ENCODE results near the gene HTR2A. TPM values are rescaled to one million over a fixed set of nuclear protein-coding genes. Genes with fewer than 3 reads are reported as not detected.

HTR2A gene
- total RNA-seq = not detected in 2 replicates

DNA sequence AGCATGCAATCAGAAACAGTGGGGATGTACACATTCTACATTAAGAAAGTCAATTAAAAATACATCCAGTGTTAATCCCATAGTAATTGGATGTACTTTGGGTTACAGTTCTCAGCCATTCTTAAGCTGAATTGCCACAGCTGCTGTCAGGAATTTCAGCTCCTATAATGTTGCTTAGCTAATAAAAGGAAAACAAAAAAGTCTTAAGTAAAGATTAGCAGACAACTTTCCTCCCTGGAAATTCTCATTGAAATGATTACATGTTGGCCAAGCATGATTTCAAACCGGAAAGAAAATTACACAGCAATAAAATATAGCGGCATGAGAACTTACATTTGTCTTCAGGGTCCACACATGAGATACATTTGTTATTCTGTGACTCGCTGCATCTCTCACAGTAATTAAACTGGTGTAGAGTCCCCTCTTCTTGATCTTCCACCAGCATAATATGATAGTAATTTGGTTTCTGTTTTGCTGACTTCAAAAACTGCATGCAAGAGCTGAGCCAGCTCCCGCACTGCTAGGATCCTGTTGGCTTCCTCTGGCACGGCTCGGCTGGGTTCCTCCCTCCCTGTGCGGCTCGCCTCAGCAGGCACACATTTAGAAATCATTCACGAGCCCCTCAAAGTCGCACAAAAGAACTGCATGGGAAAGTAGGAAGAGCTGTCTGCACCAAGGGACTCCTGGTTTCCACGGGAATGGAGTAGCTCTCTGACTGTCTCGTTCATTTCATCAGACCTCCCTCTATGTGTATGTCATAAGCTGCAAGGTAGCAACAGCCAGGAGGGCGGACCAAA is at the start of gene HTR2A:
Gene HTR2A (minus strand): TSS at position 713 of the 797 bp plus-strand sequence. CDS start 1,147 bp downstream, outside the sequence.
- peak in 1 of 2 donors; percentile 15 for DNase-seq (ENCODE audit: low read depth in 2 of 2)

DNA sequence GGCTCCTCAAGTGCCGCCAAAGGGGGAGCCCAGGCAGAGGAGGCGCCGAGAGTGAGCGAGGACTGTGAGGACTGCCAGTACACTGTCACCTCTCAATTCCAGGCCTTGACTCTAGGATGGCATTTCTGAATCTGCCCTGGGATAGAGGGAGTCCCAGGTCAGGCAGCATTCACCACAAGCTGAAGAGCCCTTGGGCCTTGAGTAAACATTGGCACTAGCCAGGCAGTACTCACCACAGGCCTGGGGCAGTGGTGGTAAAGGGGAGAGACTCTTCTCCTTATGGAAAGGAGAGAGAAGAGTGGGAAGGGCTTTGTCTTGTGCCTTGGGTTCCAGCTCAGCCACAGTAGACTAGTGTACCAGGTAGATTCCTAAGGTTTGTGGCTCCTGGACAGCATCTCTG is 39.7 kb upstream of the HTR2A start:
- DNase-seq (ENCODE audit: low read depth in 2 of 2) = no peak

DNA sequence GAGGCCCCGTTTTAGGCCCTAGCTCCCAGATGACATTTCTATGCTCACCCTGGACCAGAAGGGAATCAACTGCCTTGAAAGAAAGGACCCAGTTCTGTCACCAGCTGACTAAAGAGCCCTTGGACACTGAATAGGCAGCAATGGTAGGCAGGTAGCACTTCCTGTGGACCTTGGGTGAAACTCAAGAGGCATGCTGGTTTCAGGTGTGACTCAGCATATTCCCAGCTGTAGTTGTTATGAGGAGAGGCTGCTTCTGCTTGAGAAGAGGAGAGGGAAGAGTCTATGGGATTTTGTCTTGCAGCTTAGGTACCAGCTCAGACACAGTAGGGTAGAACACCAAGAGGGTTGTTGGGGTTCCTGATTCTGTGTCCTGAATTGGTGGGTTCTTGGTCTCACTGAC is 37.9 kb upstream of the HTR2A start:
- DNase-seq (ENCODE audit: low read depth in 2 of 2) = no peak

DNA sequence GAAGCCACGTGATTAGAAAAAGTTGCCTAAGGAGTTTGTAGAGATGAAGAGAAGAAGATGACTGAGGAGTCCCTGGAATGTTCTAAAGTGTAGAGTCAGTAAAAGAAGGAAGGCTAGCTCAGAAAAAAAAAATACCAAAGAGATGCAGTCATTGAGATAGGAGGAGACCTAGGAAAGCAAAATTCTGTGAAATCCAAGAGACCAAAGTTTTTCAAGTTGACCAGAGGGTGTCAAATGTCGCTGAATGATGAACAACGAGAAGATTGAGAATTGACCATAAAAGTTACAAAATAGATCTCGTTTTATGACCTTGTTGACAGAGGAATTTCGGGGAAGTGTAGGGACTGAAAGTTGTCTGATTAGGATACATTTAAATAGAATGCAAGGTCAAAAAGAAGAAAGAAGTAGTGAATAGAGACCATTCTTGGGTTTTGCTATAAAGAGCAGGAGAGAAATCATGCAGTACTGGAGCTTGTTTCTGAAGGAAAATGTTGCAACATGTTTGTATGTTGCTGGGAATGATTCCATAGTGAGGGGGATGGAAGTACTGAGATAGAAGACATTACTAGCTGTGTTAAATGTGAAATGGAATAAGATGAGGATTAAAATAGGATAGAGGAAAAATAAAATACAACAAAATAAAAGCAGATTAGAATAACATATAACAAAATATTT is 30.2 kb upstream of the HTR2A start:
- DNase-seq (ENCODE audit: low read depth in 2 of 2) = no peak

DNA sequence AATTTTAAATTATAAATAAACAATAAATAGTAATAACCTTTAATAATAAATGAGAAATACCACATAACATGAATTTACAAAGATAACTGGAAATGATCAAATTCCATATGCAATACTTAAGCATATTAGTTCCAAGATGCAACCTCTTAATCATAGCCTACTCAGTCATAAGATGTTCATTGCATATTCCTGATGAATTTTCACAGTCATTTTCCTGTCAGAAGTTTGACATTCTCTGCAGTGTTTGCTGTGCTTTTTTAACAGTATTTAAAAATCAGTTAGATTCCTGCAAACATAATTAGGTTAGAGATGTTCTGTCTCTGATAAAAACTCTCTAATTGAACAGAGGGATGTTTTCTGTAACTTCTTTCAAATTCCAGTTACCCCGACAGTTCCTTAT is 28.6 kb upstream of the HTR2A start:
- no peak for DNase-seq (ENCODE audit: low read depth in 2 of 2)

DNA sequence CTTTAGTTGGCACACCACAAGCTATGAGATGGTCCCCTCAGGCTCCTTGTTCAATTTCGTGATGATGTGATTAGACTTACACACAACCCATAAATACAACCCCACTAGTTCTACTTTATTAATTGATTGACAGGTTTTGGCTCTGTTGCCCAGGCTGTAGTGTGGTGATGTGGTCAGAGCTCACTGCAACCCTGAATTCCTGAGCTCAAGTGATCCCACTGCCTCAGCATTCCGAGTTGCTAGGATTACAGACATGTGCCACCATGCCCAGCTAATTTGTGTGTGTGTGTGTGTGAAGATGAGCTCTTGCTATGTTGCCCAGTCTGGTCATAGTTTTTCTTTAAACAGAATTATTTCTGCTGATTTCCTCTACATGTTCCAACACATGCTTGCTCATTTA is 17.5 kb upstream of the HTR2A start:
- no peak for DNase-seq (ENCODE audit: low read depth in 2 of 2)

DNA sequence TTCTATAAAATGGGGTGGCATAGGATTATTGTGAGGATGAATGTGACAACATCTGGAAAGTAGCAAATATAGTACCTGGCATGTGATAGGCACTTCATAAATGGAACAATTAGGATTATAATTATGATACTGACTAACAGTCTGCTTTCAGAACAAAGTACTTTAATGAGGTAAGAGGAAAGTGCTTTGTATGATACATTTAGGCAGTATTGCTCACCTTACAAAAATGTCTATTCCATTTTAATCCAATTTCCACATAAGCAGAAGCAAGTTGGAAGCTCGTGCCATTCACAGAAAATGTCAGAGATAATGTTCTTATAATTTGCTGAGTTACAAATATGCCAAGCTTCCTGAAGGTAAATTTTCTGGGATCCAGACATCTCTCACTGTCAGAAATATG is 16.9 kb upstream of the HTR2A start:
- no peak for DNase-seq (ENCODE audit: low read depth in 2 of 2)

DNA sequence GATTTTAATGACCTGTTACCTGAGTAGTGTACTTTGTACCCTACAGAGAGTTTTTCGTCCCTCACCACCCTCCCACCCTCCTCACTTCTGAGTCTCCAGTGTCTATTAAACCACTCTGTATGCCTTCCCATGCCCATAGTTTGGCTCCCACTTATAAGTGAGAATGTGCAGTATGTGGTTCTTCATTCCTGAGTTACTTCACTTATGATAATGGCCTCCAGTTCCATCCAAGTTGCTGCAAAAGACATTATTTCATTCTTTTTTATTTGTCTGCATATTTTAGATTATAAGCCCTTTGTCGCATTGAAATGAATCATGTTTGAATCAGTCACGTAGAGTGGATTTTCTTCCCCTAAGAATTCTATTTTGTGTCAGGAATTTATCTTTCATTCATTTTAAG is 12.2 kb upstream of the HTR2A start:
- DNase-seq (ENCODE audit: low read depth in 2 of 2) = no peak

DNA sequence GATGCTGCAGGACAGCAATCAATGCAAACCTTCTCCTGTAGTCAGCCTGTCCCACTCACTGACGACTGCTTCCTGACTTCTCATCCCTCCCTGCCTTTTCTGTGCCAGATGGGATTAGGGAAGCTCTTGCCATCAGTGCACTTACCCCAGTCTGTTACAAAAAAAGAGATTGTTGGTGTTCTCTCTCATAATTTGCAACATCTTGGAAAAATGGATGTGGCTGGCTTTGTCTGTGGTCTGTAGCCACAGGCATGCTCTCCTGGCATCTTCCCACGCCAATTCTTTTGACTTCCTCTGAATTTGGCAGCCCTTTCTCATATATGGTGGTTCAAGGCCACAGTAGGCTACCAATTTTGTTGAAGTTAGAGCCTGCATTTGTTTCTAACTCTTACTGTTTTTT is 11.6 kb upstream of the HTR2A start:
- no peak for DNase-seq (ENCODE audit: low read depth in 2 of 2)

DNA sequence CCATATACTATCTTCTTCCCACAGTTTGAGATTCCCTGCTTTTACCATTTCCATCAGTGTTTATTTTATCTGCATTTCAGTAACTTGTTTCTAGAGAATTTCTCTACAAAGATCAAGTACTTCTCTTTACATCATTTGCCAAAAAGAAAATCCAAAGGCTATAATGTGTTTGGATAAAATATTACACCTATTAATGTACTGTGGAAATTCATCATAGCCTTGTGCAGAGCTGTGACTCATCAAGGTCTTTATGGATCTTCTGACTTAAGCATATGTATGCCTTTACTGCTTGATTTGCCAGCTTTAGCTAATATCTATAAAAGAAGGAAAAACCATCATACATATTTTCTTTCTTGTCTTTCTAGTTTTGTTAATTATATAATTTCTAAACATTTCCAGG is 9.6 kb upstream of the HTR2A start:
- no peak for DNase-seq (ENCODE audit: low read depth in 2 of 2)

DNA sequence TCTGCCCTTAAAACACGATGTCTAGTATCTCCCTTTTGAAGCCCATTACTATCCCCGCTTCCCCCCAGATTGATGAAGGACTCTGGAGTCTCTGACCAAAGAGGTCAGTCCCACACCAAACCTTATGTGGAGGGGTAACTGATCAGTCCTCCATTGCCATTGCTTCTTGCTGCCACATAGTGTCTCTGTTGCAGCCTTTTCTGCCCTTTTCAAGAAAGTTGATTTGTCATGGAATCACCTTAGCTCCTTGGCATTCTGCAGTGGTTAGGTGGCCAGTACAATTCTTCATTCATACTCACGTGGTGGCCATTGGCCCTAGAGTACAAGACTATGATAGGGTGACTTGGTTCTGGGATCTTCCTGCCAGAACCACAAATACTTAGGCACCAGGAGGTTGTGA is 8.4 kb upstream of the HTR2A start:
- DNase-seq (ENCODE audit: low read depth in 2 of 2) = no peak

DNA sequence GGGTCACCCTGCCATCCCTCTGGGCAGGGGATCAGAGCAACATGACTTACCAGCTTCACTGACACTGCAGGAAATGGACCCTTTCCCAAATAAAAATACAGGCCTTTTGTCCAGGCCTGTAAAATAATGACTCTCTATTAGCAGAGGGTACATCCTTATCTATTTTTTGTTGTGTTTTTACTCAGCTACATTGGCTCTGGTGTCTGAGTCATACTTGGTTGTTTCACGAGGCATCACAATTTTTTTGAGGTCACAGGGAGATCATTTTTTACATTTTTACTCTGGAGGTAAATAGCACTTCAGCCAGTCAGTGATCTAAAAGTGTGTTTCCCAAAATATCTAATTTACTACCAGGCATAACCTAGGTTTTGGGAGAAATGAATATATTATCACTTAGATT is 6.9 kb upstream of the HTR2A start:
- no peak for DNase-seq (ENCODE audit: low read depth in 2 of 2)

DNA sequence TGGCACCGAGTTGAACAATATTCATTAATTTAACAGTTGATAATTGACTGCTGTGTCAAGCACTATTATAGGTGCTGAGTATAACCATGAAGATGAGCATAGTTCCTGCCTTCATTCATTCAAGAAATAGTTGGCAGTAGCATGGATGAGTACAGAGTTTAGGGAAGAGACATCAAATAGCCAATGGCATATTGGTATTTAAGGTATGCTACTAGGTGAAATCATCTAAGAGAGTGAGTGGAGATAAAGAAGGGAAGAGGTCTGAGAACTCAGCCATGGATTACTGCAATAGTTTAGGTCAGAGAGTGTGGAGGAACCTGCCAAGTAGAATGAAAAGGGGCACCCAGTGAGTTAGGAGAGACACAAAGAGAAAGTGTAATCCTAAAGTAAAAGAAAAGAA is 4.9 kb upstream of the HTR2A start:
- no peak for DNase-seq (ENCODE audit: low read depth in 2 of 2)

DNA sequence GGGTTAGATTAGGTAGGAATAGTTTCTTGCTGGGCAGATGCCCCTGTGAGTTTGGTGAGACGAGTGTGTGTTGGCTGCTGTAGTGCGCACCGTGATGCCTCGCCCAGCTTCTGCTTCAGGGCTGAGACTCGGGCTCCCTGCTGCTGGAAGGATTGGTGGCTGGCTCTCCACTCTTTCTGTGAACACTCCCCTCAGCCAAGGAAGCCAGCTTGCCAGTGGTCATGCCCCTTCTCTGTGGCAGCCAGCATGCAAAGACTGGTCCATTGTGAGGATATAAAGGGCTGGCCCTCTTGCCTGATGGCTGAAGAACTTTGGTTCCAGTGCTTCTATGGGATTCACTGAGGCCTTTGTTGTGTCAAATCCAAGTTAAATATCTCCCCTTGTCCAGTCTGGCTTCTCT is 2.9 kb upstream of the HTR2A start:
- no peak for DNase-seq (ENCODE audit: low read depth in 2 of 2)

DNA sequence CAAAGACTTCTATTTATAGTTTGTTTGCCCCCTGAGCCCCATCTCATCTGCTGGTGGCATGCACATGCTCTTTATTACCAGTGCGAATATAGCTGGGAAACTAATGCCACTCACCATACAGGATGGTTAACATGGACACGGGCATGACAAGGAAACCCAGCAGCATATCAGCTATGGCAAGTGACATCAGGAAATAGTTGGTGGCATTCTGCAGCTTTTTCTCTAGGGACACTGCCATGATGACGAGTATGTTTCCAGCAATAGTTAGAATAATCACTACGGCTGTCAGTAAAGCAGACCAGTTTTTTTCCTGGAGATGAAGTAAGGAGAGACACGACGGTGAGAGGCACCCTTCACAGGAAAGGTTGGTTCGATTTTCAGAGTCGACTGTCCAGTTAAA is 1.5 kb downstream of the HTR2A start:
- no peak for DNase-seq (ENCODE audit: low read depth in 2 of 2)

DNA sequence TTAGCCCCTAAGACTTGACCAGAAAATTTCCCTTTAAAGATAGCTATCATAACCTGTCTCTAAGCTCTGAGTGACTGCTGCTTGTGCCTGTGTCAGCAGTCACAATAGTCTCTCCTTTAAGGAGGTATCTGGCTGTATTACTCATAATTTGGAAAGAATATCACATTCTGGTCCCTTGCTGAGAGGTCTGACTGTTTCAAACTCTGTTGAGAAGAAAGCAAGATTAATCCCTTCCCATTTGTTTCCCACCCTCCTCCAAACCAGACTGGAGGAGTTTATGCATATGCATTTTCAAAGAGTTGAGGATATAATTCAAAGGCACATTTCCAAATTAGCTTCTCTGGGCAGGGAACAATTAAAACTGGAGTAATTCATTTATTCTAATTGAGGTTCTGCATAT is 2.3 kb downstream of the HTR2A start:
- DNase-seq (ENCODE audit: low read depth in 2 of 2) = no peak

DNA sequence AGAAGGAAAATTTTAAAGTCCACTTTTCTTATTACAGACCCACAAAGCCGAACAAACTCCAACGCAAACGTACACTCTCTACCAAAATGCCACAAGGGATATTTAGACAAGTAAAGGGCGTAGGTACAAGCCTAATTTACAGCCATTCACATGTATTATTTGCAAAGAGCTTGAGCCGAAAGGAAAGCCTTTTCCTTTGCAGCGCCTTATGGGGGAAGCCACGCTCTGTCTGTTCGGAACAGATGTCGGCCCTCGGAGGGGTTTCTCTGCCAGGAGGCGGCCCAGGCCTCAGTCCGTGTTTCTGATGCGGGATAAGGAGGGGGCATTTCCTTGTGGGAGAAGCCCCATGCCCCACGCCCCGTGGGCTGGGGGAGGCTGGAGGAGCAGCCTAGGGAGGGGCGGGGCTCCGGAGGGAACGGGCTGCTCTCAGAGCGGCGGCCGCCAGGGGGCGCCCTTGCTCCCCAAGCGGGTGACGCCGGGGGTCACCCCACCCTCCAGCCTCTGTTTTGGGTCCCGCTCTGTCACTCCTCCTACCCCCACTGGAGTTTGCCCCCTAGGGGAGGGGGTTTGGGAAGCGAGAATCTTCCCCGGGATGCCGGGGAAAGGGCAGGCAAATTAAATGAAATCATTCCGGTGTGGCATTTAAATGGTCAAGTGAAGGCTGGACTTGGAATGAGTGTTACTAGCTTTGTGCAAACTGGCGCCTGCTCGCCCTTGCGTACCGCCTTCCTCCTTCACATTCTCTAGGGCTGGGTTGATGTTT is 2.9 kb downstream of the HTR2A start:
- peak; percentile 37 to 47 for DNase-seq (ENCODE audit: low read depth in 2 of 2)

DNA sequence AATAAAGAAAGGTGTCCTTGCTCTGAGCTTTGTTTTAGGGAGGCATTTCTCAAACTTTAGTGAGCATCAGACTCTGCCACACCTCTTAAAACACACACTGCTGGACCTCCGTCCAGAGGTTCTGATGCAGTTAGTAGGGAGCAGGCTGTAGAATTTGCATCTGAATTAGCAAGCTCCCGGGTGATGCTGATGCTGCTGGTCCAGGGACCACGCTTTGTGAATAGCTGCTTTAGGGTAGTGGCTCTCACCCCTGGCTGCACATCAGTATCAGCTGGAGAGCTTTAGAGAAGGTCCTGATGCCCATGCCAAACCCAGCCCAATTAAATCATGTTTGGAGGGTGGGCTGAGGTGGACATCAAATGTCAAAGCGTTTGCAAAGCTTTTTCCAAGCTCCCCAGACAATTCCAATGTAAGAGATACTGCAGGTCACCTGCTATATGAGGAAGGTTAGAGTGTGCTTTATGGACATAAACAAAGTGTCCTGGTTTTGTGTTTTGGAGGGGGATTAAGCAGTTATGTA is 3.6 kb downstream of the HTR2A start:
- DNase-seq (ENCODE audit: low read depth in 2 of 2) = no peak

DNA sequence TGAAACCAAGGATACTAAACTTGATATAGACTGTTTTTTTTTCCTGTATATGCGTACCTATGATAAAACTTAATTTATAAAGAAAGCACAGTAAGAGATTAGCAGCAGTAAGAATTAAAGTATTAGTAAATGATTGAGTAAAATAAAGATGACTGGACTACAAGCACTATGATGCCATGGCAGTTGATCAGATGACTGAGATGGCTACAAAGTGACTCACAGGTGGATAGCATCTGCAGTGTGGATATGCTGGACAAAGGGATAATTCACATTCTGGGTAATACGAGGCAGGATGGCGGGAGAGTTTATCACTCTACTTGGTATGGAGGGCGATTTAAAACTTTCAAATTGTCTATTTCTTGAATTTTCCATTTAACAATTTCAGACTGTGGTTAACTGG is 11.8 kb downstream of the HTR2A start:
- DNase-seq (ENCODE audit: low read depth in 2 of 2) = no peak

DNA sequence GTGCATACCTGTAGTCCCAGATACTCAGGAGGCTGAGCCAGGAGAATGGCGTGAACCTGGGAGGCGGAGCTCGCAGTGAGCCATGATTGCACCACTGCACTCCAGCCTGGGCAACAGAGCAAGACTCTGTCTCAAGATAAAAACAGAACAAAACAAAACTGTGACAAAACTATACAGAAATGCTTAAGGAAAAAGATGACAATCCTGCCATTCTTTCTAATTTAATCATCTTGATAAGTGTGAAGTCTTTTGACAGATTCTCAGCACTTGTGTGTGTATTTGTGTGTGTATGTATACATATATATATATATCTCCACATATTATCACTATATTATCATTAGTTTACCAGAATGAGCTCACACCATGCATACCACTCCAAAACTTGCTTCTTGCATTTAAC is 12.3 kb downstream of the HTR2A start:
- no peak for DNase-seq (ENCODE audit: low read depth in 2 of 2)

DNA sequence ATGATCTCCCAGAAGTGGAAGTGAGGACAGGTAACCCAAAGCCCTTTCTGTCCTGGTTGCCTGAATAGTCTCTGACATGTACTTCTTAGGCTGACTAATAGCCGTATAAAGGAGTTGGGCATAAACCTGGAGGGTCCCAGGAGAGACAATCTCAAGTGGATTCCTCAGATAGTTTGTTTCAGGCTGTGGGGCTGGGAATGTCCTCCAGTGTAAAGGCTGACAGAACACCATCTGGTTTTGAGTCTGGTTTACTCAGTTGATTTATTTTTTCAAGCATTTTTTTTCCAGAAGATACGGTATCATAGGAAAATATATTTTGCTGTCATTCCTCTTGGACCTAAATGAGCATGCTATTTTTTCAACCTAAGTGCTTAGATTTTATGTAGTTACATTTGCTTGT is 15.2 kb downstream of the HTR2A start:
- no peak for DNase-seq (ENCODE audit: low read depth in 2 of 2)

DNA sequence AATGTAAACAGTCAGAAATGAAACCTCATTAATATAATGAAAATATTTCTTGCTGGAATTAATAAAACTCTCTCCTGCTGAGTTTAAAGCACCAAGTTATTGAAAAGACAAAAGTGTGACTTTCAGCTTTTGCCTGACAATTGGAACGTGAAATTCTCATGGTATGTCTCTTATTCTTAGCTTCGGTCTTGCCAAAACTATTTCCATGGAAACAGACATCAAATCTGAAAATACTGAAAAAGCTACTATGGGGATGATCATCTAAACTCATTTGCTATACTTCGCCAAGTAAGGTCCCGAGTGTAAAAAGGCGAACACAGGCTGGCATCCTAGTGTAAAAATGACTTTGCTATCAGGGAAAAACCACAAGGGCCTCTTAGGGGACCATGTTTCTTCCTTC is 22.8 kb downstream of the HTR2A start:
- DNase-seq (ENCODE audit: low read depth in 2 of 2) = no peak
